HepG2 (cell line): ENCODE results near the gene CEL. TPM values are rescaled to one million over a fixed set of nuclear protein-coding genes. Genes with fewer than 3 reads are reported as not detected.
A peak's percentile ranks its signal among the peaks of the same experiment; 100 is the strongest.

Source experiments
- SIX4 ChIP-seq: sonication (generic); formaldehyde crosslinking; IDR thresholded peaks from 2 replicates; pipeline ENCODE4 v1.4.0; 2020; ENCODE audit warnings: missing genetic modification reagents
- TEAD2 ChIP-seq: sonication (generic); formaldehyde crosslinking; IDR thresholded peaks from 2 replicates; pipeline ENCODE4 v1.9.0; 2021; ENCODE audit warnings: missing genetic modification reagents
- TFE3 ChIP-seq: IDR thresholded peaks from 2 replicates; pipeline ENCODE4 v1.6.1; 2016
- ZBTB33 ChIP-seq: sonication (generic); formaldehyde crosslinking; IDR thresholded peaks from 2 replicates; pipeline ENCODE4 v1.4.0; 2020; ENCODE audit warnings: missing genetic modification reagents
- ZNF281 ChIP-seq: sonication (generic); formaldehyde crosslinking; IDR thresholded peaks from 2 replicates; pipeline ENCODE4 v1.4.0; 2020; ENCODE audit warnings: missing genetic modification reagents, borderline replicate concordance
- polyA plus RNA-seq, 8 experiments: library from polyadenylated mRNA; depleted of rRNA in 3 of 8; stranded (reverse) in 7 of 8; unstranded in 1 of 8; fragments of >200 nt; fragmentation: Illumina TruSeq in 4 of 8; extraction: Trizol in 4 of 8; gene quantifications; 2 replicates each; pipeline versions ENCODE4 v1.2.1 to v1.2.3, GENCODE V29; 2011 to 2016; ENCODE audit warnings: low read depth in 4 of 8, missing spikeins in 1 of 8, mixed read lengths in 1 of 8; ENCODE audit not compliant: insufficient read depth in 1 of 8
- total RNA-seq, 5 experiments: library from RNA; depleted of rRNA; stranded (reverse); fragments of >200 nt; fragmentation: Illumina TruSeq; extraction: Trizol; gene quantifications; 2 replicates each; pipeline ENCODE4 v1.2.3, GENCODE V29; 2016; ENCODE audit warnings: low read depth in 1 of 5

CEL gene
- total and polyA plus RNA-seq, 2 of the 13 experiments (the other 11 are each of a cell fraction or from before 2014, with no cell fraction given), result 0.63 to 1.5 TPM

GRCh38 chr9:133113949-133114885 lies 52.4 kb downstream of the CEL start (continued):
- no peak for TF ChIP-seq SIX4 (CRISPR knock-in tag)
- peak; percentile 69 for TF ChIP-seq ZNF281 (CRISPR knock-in tag)
- TF ChIP-seq ZBTB33, result peak; percentile 47; the same call in 1 of the 2 replicates
- TF ChIP-seq TEAD2 (CRISPR knock-in tag), result no peak
- 0 out of 2 replicates have a peak, but pooled peaks have one; percentile 46 for TF ChIP-seq TFE3 (CRISPR knock-in tag)
- TF ChIP-seq, all 625 proteins: peak for 5
